Measurements from ENCODE around the gene XXYLT1. TPM values are rescaled to one million over a fixed set of nuclear protein-coding genes. Genes with fewer than 3 reads are reported as not detected.

XXYLT1 gene
- total and polyA plus RNA-seq, 10 of the 15 experiments (the other 5 are each of a cell fraction or from before 2014, with no cell fraction given): 1.2 to 14.2 (median 9.3) TPM

DNA sequence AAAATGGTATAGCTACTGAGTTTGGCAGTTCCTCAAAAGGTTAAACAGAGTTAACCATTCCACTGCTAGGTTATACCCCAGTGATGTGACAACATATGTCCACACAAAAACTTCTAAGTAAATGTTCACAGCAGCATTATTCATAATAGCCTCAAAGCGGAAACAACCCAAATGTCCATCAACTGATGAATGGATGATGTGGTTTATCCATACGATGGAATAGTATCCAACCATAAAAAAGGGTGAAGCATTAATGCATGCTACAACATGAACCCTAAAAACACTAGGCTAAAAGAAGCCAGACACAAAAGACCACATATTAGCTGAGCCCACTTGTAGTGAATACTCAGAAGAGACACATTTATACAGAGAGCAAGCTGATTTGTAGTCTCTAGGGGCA is 9.0 kb downstream of the XXYLT1 start (continued):
- TF ChIP-seq, protein P1, sequence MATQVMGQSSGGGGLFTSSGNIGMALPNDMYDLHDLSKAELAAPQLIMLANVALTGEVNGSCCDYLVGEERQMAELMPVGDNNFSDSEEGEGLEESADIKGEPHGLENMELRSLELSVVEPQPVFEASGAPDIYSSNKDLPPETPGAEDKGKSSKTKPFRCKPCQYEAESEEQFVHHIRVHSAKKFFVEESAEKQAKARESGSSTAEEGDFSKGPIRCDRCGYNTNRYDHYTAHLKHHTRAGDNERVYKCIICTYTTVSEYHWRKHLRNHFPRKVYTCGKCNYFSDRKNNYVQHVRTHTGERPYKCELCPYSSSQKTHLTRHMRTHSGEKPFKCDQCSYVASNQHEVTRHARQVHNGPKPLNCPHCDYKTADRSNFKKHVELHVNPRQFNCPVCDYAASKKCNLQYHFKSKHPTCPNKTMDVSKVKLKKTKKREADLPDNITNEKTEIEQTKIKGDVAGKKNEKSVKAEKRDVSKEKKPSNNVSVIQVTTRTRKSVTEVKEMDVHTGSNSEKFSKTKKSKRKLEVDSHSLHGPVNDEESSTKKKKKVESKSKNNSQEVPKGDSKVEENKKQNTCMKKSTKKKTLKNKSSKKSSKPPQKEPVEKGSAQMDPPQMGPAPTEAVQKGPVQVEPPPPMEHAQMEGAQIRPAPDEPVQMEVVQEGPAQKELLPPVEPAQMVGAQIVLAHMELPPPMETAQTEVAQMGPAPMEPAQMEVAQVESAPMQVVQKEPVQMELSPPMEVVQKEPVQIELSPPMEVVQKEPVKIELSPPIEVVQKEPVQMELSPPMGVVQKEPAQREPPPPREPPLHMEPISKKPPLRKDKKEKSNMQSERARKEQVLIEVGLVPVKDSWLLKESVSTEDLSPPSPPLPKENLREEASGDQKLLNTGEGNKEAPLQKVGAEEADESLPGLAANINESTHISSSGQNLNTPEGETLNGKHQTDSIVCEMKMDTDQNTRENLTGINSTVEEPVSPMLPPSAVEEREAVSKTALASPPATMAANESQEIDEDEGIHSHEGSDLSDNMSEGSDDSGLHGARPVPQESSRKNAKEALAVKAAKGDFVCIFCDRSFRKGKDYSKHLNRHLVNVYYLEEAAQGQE (IDR thresholded peaks at IDR 0.05; ENCODE audit: low read depth, low read length): no peak
- TF ChIP-seq, protein P2, sequence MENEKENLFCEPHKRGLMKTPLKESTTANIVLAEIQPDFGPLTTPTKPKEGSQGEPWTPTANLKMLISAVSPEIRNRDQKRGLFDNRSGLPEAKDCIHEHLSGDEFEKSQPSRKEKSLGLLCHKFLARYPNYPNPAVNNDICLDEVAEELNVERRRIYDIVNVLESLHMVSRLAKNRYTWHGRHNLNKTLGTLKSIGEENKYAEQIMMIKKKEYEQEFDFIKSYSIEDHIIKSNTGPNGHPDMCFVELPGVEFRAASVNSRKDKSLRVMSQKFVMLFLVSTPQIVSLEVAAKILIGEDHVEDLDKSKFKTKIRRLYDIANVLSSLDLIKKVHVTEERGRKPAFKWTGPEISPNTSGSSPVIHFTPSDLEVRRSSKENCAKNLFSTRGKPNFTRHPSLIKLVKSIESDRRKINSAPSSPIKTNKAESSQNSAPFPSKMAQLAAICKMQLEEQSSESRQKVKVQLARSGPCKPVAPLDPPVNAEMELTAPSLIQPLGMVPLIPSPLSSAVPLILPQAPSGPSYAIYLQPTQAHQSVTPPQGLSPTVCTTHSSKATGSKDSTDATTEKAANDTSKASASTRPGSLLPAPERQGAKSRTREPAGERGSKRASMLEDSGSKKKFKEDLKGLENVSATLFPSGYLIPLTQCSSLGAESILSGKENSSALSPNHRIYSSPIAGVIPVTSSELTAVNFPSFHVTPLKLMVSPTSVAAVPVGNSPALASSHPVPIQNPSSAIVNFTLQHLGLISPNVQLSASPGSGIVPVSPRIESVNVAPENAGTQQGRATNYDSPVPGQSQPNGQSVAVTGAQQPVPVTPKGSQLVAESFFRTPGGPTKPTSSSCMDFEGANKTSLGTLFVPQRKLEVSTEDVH (IDR thresholded peaks at IDR 0.05; ENCODE audit: low read depth, partially characterized antibody): no peak
- TF ChIP-seq KDM1A (IDR thresholded peaks at IDR 0.05; ENCODE audit: borderline replicate concordance): no peak

DNA sequence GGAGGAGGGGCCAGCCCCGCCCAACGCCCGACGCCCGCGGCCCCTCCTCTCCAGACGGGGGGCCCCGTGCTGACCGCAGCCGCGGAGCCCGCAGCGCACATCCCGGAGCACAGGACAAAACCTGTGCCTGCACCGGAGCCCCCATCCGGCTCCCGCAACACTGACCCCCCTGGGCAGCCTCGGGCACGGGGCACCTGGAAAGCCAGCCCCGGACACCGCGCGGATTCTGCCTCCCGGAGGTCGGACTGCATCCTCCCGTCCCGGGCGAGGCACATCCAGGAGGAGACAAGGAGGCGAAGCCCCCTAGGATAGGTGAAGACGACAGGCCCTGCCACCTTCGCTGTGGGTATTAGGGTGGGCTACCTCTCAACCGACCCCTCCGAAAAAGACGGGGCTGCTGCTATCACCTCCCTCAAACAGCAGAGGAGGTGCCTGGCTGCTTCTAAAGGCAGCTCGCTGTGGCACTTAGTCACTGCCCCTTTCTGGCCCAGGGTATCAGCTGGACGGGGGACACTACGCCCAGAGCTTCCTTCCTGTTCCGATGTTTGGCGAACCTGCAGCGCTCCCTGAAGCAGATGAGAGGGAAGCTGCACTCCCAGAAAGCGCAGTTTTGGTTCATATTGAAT is 10.6 kb downstream of the XXYLT1 start:
- H3K4me2 ChIP-seq (ENCODE audit: control insufficient read depth, insufficient read depth): peak overlapping the region; percentile 94
- in situ Hi-C loops (cut with MboI): no loop called here
- H3K4me1 ChIP-seq (ENCODE audit: control insufficient read depth, insufficient read depth, low read length): peaks cover 21% of the 10 kb centered on the region
- H4K20me1 ChIP-seq (ENCODE audit: control insufficient read depth, insufficient read depth): no peaks in the 10 kb centered on the region
- 12% methylated on average over 38 of the region's 41 CpGs for WGBS (ENCODE audit: insufficient coverage, insufficient replicate concordance, low lambda C conversion rate, missing lambda C conversion rate)
- peaks cover 15% of the 10 kb centered on the region for H3K79me2 ChIP-seq (ENCODE audit: control insufficient read depth, insufficient read depth, low read length)
- ChIA-PET CTCF (interaction anchor here (0.7 to 3.9 kb wide), 11 partner anchors 10 to 589 kb away, joined by 3 to 47 read pairs (median 4); partner anchors contain the start of genes FAM43A, LSG1 and XXYLT1), SMC1A (ENCODE audit: uncharacterized antibody, unreplicated experiment) (interaction anchor here (0.7 to 3.6 kb wide), 9 partner anchors 10 to 591 kb away, joined by 3 to 34 read pairs (median 3); partner anchors contain the start of gene LSG1), RAD21 (ENCODE audit: unreplicated experiment) (interaction anchor here (1.0 to 5.2 kb wide), 7 partner anchors 10 to 590 kb away, joined by 3 to 41 read pairs (median 7); partner anchors contain the start of genes LSG1 and XXYLT1), POLR2A (interaction anchor here (1.0 to 1.8 kb wide), 3 partner anchors 10 to 588 kb away, joined by 3 to 7 read pairs (median 4); partner anchors contain the start of gene XXYLT1)
- peak overlapping the region; percentile 86 for H2AFZ ChIP-seq (ENCODE audit: control insufficient read depth, low read depth, low read length)
- H3K27ac ChIP-seq (ENCODE audit: control insufficient read depth, insufficient read depth): peak overlapping the region; percentile 57
- H3K4me3 ChIP-seq: peak overlapping the region; percentile 77
- no peaks in the 10 kb centered on the region for H3K27me3 ChIP-seq (replicated peaks in 1 of 2; ENCODE audit: control insufficient read depth in 2 of 2, insufficient read depth in 2 of 2, low read length in 1 of 2)
- H3K36me3 ChIP-seq (ENCODE audit: control insufficient read depth in 2 of 2, insufficient read depth in 2 of 2, low read length in 1 of 2): no peaks in the 10 kb centered on the region
- no peak for FAIRE-seq
- peak; percentile 13 for ATAC-seq
- no peak for DNase-seq (ENCODE audit: low read depth, low spot score)
- intact Hi-C loops (cut with micrococcal nuclease; ENCODE audit: unreplicated experiment): loop anchor here (1.0 to 10.0 kb wide), 5 partner anchors 154 to 926 kb away; partner anchors contain the start of gene LSG1
- BruUV-seq (replicated peaks): no TSS peak
- H3K9me3 ChIP-seq (replicated peaks; ENCODE audit: control insufficient read depth, insufficient read depth, low read length): no peaks in the 10 kb centered on the region
- H3K9ac ChIP-seq (ENCODE audit: control insufficient read depth, insufficient read depth, low read length): peak overlapping the region; percentile 72
- TF ChIP-seq ATF7 (IDR thresholded peaks at IDR 0.05; ENCODE audit: low read depth) (no peak), CEBPB (IDR thresholded peaks at IDR 0.05; ENCODE audit: borderline replicate concordance in 1 of 2, low read depth in 2 of 2, low read length in 2 of 2) (no peak), SIN3A (IDR thresholded peaks at IDR 0.05; ENCODE audit: low read depth, low read length) (no peak), SMC3 (IDR thresholded peaks at IDR 0.05; ENCODE audit: borderline replicate concordance, low read length) (no peak), CREM (IDR thresholded peaks at IDR 0.05; ENCODE audit: low read depth) (no peak), BCL11A (IDR thresholded peaks at IDR 0.05; ENCODE audit: low read depth, low read length) (no peak), RUNX3 (IDR thresholded peaks at IDR 0.05; ENCODE audit: low read length) (peak; percentile 25; the same call in 1 of the 2 replicates), FOXK2 (IDR thresholded peaks at IDR 0.05) (no peak)
- TF ChIP-seq, protein P3, sequence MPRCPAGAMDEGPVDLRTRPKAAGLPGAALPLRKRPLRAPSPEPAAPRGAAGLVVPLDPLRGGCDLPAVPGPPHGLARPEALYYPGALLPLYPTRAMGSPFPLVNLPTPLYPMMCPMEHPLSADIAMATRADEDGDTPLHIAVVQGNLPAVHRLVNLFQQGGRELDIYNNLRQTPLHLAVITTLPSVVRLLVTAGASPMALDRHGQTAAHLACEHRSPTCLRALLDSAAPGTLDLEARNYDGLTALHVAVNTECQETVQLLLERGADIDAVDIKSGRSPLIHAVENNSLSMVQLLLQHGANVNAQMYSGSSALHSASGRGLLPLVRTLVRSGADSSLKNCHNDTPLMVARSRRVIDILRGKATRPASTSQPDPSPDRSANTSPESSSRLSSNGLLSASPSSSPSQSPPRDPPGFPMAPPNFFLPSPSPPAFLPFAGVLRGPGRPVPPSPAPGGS (IDR thresholded peaks at IDR 0.05; ENCODE audit: borderline replicate concordance, insufficient read depth, low read depth, low read length, poor library complexity, severe bottlenecking): no peak
